Measurements from ENCODE around the gene GZF1. TPM values are rescaled to one million over a fixed set of nuclear protein-coding genes. Genes with fewer than 3 reads are reported as not detected.

The GZF1 gene
- total and polyA plus RNA-seq, 10 donors = 3.3 to 17.0 (median 11.2) TPM

DNA sequence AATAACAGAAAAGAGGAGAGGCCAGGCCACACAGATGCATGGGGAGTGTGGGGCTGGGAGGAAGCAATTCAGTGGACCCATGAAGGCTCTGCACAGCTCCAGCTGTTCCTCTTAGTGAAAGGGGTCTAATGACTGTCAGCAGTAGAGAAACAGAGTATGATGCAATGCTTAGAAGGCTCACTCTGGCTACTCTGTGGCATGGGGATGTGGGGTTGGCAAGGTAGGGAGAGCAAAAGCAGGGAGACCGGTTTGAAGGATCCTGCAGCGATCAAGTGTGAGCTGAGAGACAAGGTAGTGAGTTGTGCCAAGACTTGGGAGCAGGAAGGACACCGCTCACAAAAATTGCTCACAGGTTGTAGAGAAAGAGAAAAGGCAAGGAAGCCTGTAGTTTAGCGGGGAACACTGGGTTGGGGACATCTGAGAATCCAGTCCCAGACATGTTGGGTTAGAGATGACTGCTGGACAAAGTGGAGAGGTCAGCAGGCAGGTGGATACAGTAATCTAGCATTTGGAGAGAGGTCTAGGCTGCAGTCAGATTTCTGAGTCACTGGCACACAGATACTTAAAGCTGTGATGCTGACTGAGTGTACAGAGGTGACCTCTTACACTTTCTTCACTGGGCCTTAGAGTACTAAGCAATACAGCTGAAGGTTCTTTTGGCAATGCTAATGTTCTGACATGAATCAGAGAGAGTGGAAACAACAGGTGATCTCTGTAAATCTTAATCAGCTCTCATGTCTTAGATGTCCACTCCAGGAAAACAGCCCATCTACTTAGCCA, 32.2 kb downstream of the GZF1 start:
- Histone ChIP-seq H3K27me3 (replicated peaks in 1 of 7) (no peaks in the 10 kb centered on the region), H3K4me3 (no peak overlapping the region), H3K36me3 (peaks cover 0 to 90% (median 40%) of the 10 kb centered on the region in 6 donors), H3K27ac (no peak overlapping the region), H3K9me3 (no peaks in the 10 kb centered on the region), H3K4me1 (peaks cover 0 to 14% (median 9%) of the 10 kb centered on the region in 6 donors)
- DNase-seq = no peak
- TF ChIP-seq, protein P1, sequence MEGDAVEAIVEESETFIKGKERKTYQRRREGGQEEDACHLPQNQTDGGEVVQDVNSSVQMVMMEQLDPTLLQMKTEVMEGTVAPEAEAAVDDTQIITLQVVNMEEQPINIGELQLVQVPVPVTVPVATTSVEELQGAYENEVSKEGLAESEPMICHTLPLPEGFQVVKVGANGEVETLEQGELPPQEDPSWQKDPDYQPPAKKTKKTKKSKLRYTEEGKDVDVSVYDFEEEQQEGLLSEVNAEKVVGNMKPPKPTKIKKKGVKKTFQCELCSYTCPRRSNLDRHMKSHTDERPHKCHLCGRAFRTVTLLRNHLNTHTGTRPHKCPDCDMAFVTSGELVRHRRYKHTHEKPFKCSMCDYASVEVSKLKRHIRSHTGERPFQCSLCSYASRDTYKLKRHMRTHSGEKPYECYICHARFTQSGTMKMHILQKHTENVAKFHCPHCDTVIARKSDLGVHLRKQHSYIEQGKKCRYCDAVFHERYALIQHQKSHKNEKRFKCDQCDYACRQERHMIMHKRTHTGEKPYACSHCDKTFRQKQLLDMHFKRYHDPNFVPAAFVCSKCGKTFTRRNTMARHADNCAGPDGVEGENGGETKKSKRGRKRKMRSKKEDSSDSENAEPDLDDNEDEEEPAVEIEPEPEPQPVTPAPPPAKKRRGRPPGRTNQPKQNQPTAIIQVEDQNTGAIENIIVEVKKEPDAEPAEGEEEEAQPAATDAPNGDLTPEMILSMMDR (IDR thresholded peaks at IDR 0.05 in 8 of 11, conservative IDR thresholded peaks at IDR 0.05 in 3 of 11) = no peak
- TF ChIP-seq POLR2AphosphoS5 (IDR thresholded peaks at IDR 0.05) (no peak), POLR2A (IDR thresholded peaks at IDR 0.05) (no peak)
- WGBS, 5 donors = 95 to 99% (median 97%) methylated on average over 4 of the region's 4 CpGs
- intact Hi-C loops (cut with DNase I; ENCODE audit: low total_unique reads) = no loop called here

DNA sequence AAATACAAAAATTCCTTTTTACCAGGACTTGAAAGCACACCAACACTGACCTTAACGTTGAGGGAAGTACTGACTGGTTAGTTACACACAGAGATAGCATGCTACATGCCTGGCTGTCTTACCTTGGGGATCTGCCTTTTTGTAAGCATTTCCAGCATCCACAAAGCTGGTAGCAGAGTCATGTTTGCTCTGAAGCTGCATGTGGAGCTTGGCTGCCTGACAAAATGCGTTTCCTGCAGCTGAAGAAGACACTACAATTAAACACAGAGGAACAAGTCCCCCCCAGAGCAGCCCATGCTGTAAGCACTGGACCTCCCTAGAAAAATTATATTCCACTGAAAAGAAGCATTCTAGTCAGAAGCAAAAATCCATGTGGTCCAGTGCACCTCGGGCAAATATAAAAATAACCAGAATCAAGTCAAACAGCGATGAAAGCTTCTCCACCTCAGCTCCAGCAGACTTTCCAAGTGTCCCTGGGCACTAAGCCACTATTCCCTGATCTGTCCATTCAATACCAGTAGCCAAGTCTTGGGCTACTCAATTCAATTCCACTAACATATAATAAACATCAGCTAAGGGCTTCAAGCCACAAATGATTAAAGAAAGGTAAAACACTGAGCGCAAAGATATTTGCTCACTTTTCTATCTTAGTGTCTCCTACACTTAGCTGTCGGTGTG, 35.1 kb downstream of the GZF1 start:
- H3K9me3 ChIP-seq = no peaks in the 10 kb centered on the region
- 81 to 90% (median 85%) methylated on average over 6 of the region's 6 CpGs for WGBS, 5 donors
- H3K27me3 ChIP-seq (replicated peaks in 1 of 7) = no peaks in the 10 kb centered on the region

DNA sequence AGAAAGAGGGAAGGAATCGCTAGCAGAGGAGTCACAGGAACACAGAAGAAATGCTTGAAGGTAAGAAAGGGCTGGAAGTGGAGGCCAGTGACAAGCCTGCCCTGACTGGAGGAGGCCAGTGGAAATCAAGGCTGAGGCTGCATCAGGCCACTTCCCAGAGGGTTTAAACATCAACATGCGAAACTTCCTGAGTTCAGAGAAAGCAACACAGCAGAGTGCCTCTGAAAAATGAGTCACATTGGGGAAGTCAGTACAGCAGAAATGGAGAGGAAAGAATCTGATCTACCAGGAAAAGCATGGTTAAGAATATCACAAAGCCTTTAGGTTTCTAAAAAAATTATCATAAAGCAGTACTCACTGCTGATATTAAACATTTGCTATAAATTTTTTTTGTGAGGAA, 36.0 kb downstream of the GZF1 start:
- no peak overlapping the region for H3K4me3 ChIP-seq
- H3K9me3 ChIP-seq = no peaks in the 10 kb centered on the region
- TF ChIP-seq, protein P1 (IDR thresholded peaks at IDR 0.05 in 8 of 11, conservative IDR thresholded peaks at IDR 0.05 in 3 of 11) = no peak
- TF ChIP-seq POLR2A (IDR thresholded peaks at IDR 0.05) = no peak
- peak in 1 of 3 donors; percentile 29 for TF ChIP-seq POLR2AphosphoS5 (IDR thresholded peaks at IDR 0.05)
- H3K27me3 ChIP-seq (replicated peaks in 1 of 7) = no peaks in the 10 kb centered on the region
- intact Hi-C loops (cut with DNase I; ENCODE audit: low total_unique reads) = no loop called here
- H3K27ac ChIP-seq = peak overlapping the region in 5 of 8 donors; percentile 5 to 50 (median 39)
- WGBS, 5 donors = 61 to 79% (median 76%) methylated on average over 2 of the region's 2 CpGs
- peaks cover 0 to 24% (median 11%) of the 10 kb centered on the region in 6 donors for H3K4me1 ChIP-seq
- peaks cover 0 to 92% (median 30%) of the 10 kb centered on the region in 6 donors for H3K36me3 ChIP-seq
- DNase-seq = no peak

More for the DNA sequence above, 35.1 kb downstream of the GZF1 start:
- peak overlapping the region in 2 of 8 donors; percentile 5 to 39 for H3K27ac ChIP-seq
- intact Hi-C loops (cut with DNase I; ENCODE audit: low total_unique reads) = no loop called here
- peaks cover 0 to 23% (median 11%) of the 10 kb centered on the region in 6 donors for H3K4me1 ChIP-seq
- H3K36me3 ChIP-seq = peaks cover 0 to 93% (median 33%) of the 10 kb centered on the region in 6 donors
- no peak for DNase-seq
- TF ChIP-seq, protein P1 (IDR thresholded peaks at IDR 0.05 in 8 of 11, conservative IDR thresholded peaks at IDR 0.05 in 3 of 11) = no peak
- no peak overlapping the region for H3K4me3 ChIP-seq
